NCI-H446 treated with DMSO at 0.1 percent for 48 hours (cell line): Measurements from ENCODE around the gene SUGCT.
"Not testable (repeated sequence)": the region's sequence is repeated elsewhere in the genome, so short reads cannot be mapped to it uniquely, and the experiment has no call there.

ENCODE experiments used
- DNase-seq: peaks from one replicate; lab custom pipeline; 2025; lab: John Stamatoyannopoulos, UW

Gene SUGCT

GRCh38 chr7:40139891-40140290 lies 5.1 kb downstream of the SUGCT start:
- not testable (repeated sequence) for DNase-seq

GRCh38 chr7:40141916-40142315 lies 7.1 kb downstream of the SUGCT start:
- DNase-seq: not testable (repeated sequence)

- DNase-seq: not testable (repeated sequence)
These were observed 10.9 kb downstream of the SUGCT start for GRCh38 chr7:40145596-40146130.

GRCh38 chr7:40147371-40148246 lies 12.8 kb downstream of the SUGCT start:
- DNase-seq: no peak

- not testable (repeated sequence) for DNase-seq
These were observed 13.4 kb downstream of the SUGCT start for GRCh38 chr7:40148247-40148580.

- no peak for DNase-seq
These were observed 13.9 kb downstream of the SUGCT start for GRCh38 chr7:40148671-40149070.

GRCh38 chr7:40151504-40151903 lies 16.7 kb downstream of the SUGCT start:
- DNase-seq: no peak

GRCh38 chr7:40156988-40157387 lies 22.2 kb downstream of the SUGCT start:
- no peak for DNase-seq

GRCh38 chr7:40162516-40162915 lies 27.7 kb downstream of the SUGCT start:
- no peak for DNase-seq

- DNase-seq: peak; percentile 70
These were observed 30.4 kb downstream of the SUGCT start for GRCh38 chr7:40165216-40165615.

GRCh38 chr7:40167291-40167690 lies 32.5 kb downstream of the SUGCT start:
- no peak for DNase-seq

- DNase-seq: not testable (repeated sequence)
These were observed 33.5 kb downstream of the SUGCT start for GRCh38 chr7:40168266-40168665.

- not testable (repeated sequence) for DNase-seq
These were observed 38.3 kb downstream of the SUGCT start for GRCh38 chr7:40173121-40173520.

GRCh38 chr7:40175256-40175655 lies 40.5 kb downstream of the SUGCT start:
- DNase-seq: not testable (repeated sequence)

- no peak for DNase-seq
These were observed 41.1 kb downstream of the SUGCT start for GRCh38 chr7:40175725-40176510.

- DNase-seq: no peak
These were observed 42.3 kb downstream of the SUGCT start for GRCh38 chr7:40177071-40177470.

- no peak for DNase-seq
These were observed 47.6 kb downstream of the SUGCT start for GRCh38 chr7:40182452-40182851.

- no peak for DNase-seq
These were observed 51.8 kb downstream of the SUGCT start for GRCh38 chr7:40186586-40186985.

- no peak for DNase-seq
These were observed 57.2 kb downstream of the SUGCT start for GRCh38 chr7:40192036-40192435.

GRCh38 chr7:40194745-40195144 lies 59.9 kb downstream of the SUGCT start:
- no peak for DNase-seq

- no peak for DNase-seq
These were observed 62.7 kb downstream of the SUGCT start for GRCh38 chr7:40197527-40197926.

- DNase-seq: no peak
These were observed 64.4 kb downstream of the SUGCT start for GRCh38 chr7:40199076-40199802.
